Ishikawa (cell line): ENCODE measurements around the gene INPP5F.

Experiments used
- CEBPB ChIP-seq: IDR thresholded peaks from 2 replicates; pipeline ENCODE4 v1.6.1; 2012
- CREB1 ChIP-seq: IDR thresholded peaks from 2 replicates; pipeline ENCODE4 v1.6.1; 2012; ENCODE audit warnings: low read depth
- EGR1 ChIP-seq: IDR thresholded peaks from 2 replicates; pipeline ENCODE4 v1.6.1; 2012
- EP300 ChIP-seq: IDR thresholded peaks from 2 replicates; pipeline ENCODE4 v1.6.1; 2012; ENCODE audit warnings: borderline replicate concordance
- FOXM1 ChIP-seq: IDR thresholded peaks from 2 replicates; pipeline ENCODE4 v1.6.1; 2012; ENCODE audit warnings: low read depth, borderline replicate concordance
- MAX ChIP-seq: IDR thresholded peaks from 2 replicates; pipeline ENCODE4 v1.6.1; 2012
- NFIC ChIP-seq: IDR thresholded peaks from 2 replicates; pipeline ENCODE4 v1.6.1; 2012
- RAD21 ChIP-seq: IDR thresholded peaks from 2 replicates; pipeline ENCODE4 v1.6.1; 2012; ENCODE audit warnings: low read depth
- REST ChIP-seq: IDR thresholded peaks from 2 replicates; pipeline ENCODE4 v1.6.1; 2012; ENCODE audit warnings: low read depth, mild to moderate bottlenecking
- TAF1 ChIP-seq: IDR thresholded peaks from 2 replicates; pipeline ENCODE4 v1.6.1; 2012; ENCODE audit warnings: low read depth, mild to moderate bottlenecking
- TCF12 ChIP-seq: IDR thresholded peaks from 2 replicates; pipeline ENCODE4 v1.6.1; 2012; ENCODE audit warnings: low read depth
- TEAD4 ChIP-seq: IDR thresholded peaks from 2 replicates; pipeline ENCODE4 v1.6.1; 2012
- USF1 ChIP-seq: IDR thresholded peaks from 2 replicates; pipeline ENCODE4 v1.6.1; 2012
- YY1 ChIP-seq: IDR thresholded peaks from 2 replicates; pipeline ENCODE4 v1.6.1; 2012; ENCODE audit warnings: low read depth
- ZBTB7A ChIP-seq: IDR thresholded peaks from 2 replicates; pipeline ENCODE4 v1.6.1; 2012; ENCODE audit warnings: low read depth

The INPP5F gene

GRCh38 chr10:119815671-119816070 is 89.8 kb downstream of the INPP5F start:
- TF ChIP-seq FOXM1 (no peak), CEBPB (no peak), EP300 (no peak), REST (no peak), CREB1 (no peak), EGR1 (no peak), YY1 (no peak), USF1 (no peak), TEAD4 (no peak), NFIC (no peak), RAD21 (no peak), MAX (no peak), TAF1 (no peak), ZBTB7A (no peak), TCF12 (no peak)

- TF ChIP-seq RAD21 (no peak), REST (peak; percentile 65)
These were observed 92.4 kb downstream of the INPP5F start for GRCh38 chr10:119817991-119818888.

- TF ChIP-seq CREB1 (no peak), FOXM1 (no peak), YY1 (no peak), EGR1 (no peak), CEBPB (no peak), ZBTB7A (no peak), USF1 (no peak), NFIC (no peak)
These were observed 93.0 kb downstream of the INPP5F start for GRCh38 chr10:119818889-119819270.

GRCh38 chr10:119821182-119821581 is 95.3 kb downstream of the INPP5F start:
- TF ChIP-seq CEBPB (no peak), USF1 (no peak), CREB1 (no peak), TAF1 (no peak), TEAD4 (no peak), FOXM1 (no peak), REST (no peak), EP300 (no peak), MAX (no peak)
